GM12878 (cell line): Measurements from ENCODE around the gene ANGEL1. TPM values are rescaled to one million over a fixed set of nuclear protein-coding genes. Genes with fewer than 3 reads are reported as not detected.

Experiments
- ATAC-seq: fragments of 200-7000 bp; cut with Tn5 transposase; 3 replicates; pipeline ENCODE4 v1.9.1; 2020; ENCODE audit warnings: mild to moderate bottlenecking, moderate library complexity
- BruUV-seq: library from RNA; stranded (reverse); fragments of 400-500 nt; replicated peaks from 2 replicates; lab custom pipeline; 2021; lab: Mats Ljungman, UMichigan
- CTCF ChIA-PET: fragments of 300-600 bp; sonication (Branson Sonifier 250); formaldehyde crosslinking; extraction: SDS; loops from one replicate; lab custom pipeline; 2021; ENCODE audit warnings: inconsistent platforms; lab: Yijun Ruan, JAX
- POLR2A ChIA-PET: fragments of 350-600 bp; formaldehyde crosslinking; extraction: SDS; loops from one replicate; lab custom pipeline; 2021; ENCODE audit warnings: inconsistent platforms; lab: Charles Lee
- RAD21 ChIA-PET: fragments of 300-600 bp; sonication (Branson Sonifier 250); formaldehyde crosslinking; loops from one replicate; lab custom pipeline; 2023; ENCODE audit warnings: antibody characterized with exemption; ENCODE audit not compliant: unreplicated experiment; lab: Charles Lee
- SMC1A ChIA-PET: fragments of 300-600 bp; sonication (Branson Sonifier 250); formaldehyde crosslinking; loops from one replicate; lab custom pipeline; 2023; ENCODE audit not compliant: unreplicated experiment, uncharacterized antibody; lab: Charles Lee
- DNase-seq: peaks from one replicate; pipeline ENCODE4 v3.0.0-alpha.2; 2011; ENCODE audit warnings: low read depth, low spot score
- FAIRE-seq: peaks from 3 replicates; lab custom pipeline; 2011; peaks lifted over from hg19 to GRCh38; lab: Jason Lieb, UNC
- H2AFZ ChIP-seq: 2 replicates; pipeline ENCODE4 v1.6.0; 2011; ENCODE audit warnings: low read depth, low read length, control low read depth; ENCODE audit not compliant: control insufficient read depth
- H3K27ac ChIP-seq: 2 replicates; pipeline ENCODE4 v1.5.1; 2011; ENCODE audit warnings: control low read depth; ENCODE audit not compliant: control insufficient read depth, insufficient read depth
- H3K27me3 ChIP-seq, 2 experiments: replicated peaks in 1 of 2; 2 replicates each; pipeline versions ENCODE4 v1.6.0 to v1.6.1; 2011; ENCODE audit warnings: low read length in 1 of 2; ENCODE audit not compliant: control insufficient read depth in 2 of 2, insufficient read depth in 2 of 2
- H3K36me3 ChIP-seq, 2 experiments: 2 replicates each; pipeline ENCODE4 v1.5.1; 2011; ENCODE audit warnings: low read length in 1 of 2; ENCODE audit not compliant: control insufficient read depth in 2 of 2, insufficient read depth in 2 of 2
- H3K4me1 ChIP-seq: 2 replicates; pipeline ENCODE4 v1.6.1; 2011; ENCODE audit warnings: mild to moderate bottlenecking, low read length, moderate library complexity, mixed read lengths; ENCODE audit not compliant: control insufficient read depth, insufficient read depth
- H3K4me2 ChIP-seq: 2 replicates; pipeline ENCODE4 v1.6.0; 2011; ENCODE audit warnings: control low read depth; ENCODE audit not compliant: control insufficient read depth, insufficient read depth
- H3K4me3 ChIP-seq: fragments of 200-600 bp; sonication (generic); 2 replicates; pipeline ENCODE4 v1.5.1; 2016
- H3K79me2 ChIP-seq: 2 replicates; pipeline ENCODE4 v1.6.0; 2011; ENCODE audit warnings: low read length; ENCODE audit not compliant: control insufficient read depth, insufficient read depth
- H3K9ac ChIP-seq: 2 replicates; pipeline ENCODE4 v1.8.0; 2011; ENCODE audit warnings: low read length, control low read depth, mixed read lengths; ENCODE audit not compliant: control insufficient read depth, insufficient read depth
- H3K9me3 ChIP-seq: replicated peaks from 3 replicates; pipeline ENCODE4 v1.5.1; 2011; ENCODE audit warnings: mild to moderate bottlenecking, low read length; ENCODE audit not compliant: control insufficient read depth, insufficient read depth
- H4K20me1 ChIP-seq: 2 replicates; pipeline ENCODE4 v1.6.0; 2011; ENCODE audit not compliant: control insufficient read depth, insufficient read depth
- E2F4 ChIP-seq: IDR thresholded peaks from 2 replicates; pipeline ENCODE4 v1.6.1; 2012; ENCODE audit warnings: low read depth, low read length, improper control_type of control experiment
- EZH2 ChIP-seq: IDR thresholded peaks from 2 replicates; pipeline ENCODE4 v1.6.1; 2012; ENCODE audit warnings: low read depth, mild to moderate bottlenecking, control low read depth, inconsistent platforms, low read length, borderline replicate concordance; ENCODE audit not compliant: control insufficient read depth
- HSF1 ChIP-seq: fragments of 150-350 bp; IDR thresholded peaks from 2 replicates; pipeline ENCODE4 v1.6.1; 2014; ENCODE audit warnings: mild to moderate bottlenecking, low read depth, low read length
- IKZF2 ChIP-seq, 2 experiments: fragments of 450-650 bp; IDR thresholded peaks; 2 replicates each; pipeline ENCODE4 v1.6.1; 2017; ENCODE audit warnings: mild to moderate bottlenecking in 2 of 2, moderate library complexity in 2 of 2
- JUND ChIP-seq: IDR thresholded peaks from 2 replicates; pipeline ENCODE4 v1.6.1; 2012; ENCODE audit warnings: low read depth, mild to moderate bottlenecking, low read length, improper control_type of control experiment, moderate library complexity
- LARP7 ChIP-seq: fragments of 450-650 bp; IDR thresholded peaks from 2 replicates; pipeline ENCODE4 v1.6.1; 2017; ENCODE audit warnings: mild to moderate bottlenecking
- MEF2A ChIP-seq: IDR thresholded peaks from 2 replicates; pipeline ENCODE4 v1.6.1; 2011; ENCODE audit warnings: low read depth, mild to moderate bottlenecking, low read length, moderate library complexity; ENCODE audit not compliant: insufficient read depth
- MTA2 ChIP-seq: fragments of 450-650 bp; IDR thresholded peaks from 2 replicates; pipeline ENCODE4 v1.6.1; 2016; ENCODE audit warnings: low read depth, mild to moderate bottlenecking, moderate library complexity
- NKRF ChIP-seq: fragments of 450-650 bp; conservative IDR thresholded peaks from 2 replicates; pipeline ENCODE4 v1.6.1; 2017; ENCODE audit warnings: mild to moderate bottlenecking, moderate library complexity
- NR2C1 ChIP-seq: fragments of 450-650 bp; IDR thresholded peaks from 2 replicates; pipeline ENCODE4 v1.6.1; 2017; ENCODE audit warnings: antibody characterized with exemption, mild to moderate bottlenecking, moderate library complexity
- RB1 ChIP-seq: fragments of 450-650 bp; formaldehyde crosslinking; IDR thresholded peaks from 2 replicates; pipeline ENCODE4 v1.6.1; 2017; ENCODE audit warnings: mild to moderate bottlenecking, borderline replicate concordance
- RCOR1 ChIP-seq: conservative IDR thresholded peaks from 2 replicates; pipeline ENCODE4 v1.6.1; 2012; ENCODE audit warnings: low read depth, low read length, improper control_type of control experiment
- RELB ChIP-seq: fragments of 450-650 bp; IDR thresholded peaks from 2 replicates; pipeline ENCODE4 v1.6.1; 2017; ENCODE audit warnings: low read depth, mild to moderate bottlenecking, moderate library complexity
- STAT3 ChIP-seq: IDR thresholded peaks from 2 replicates; pipeline ENCODE4 v1.6.1; 2011; ENCODE audit warnings: low read depth, low read length, improper control_type of control experiment
- TARDBP ChIP-seq: IDR thresholded peaks from 2 replicates; pipeline ENCODE4 v1.6.1; 2016; ENCODE audit warnings: borderline replicate concordance
- ZNF274 ChIP-seq: IDR thresholded peaks from one replicate; pipeline ENCODE4 v1.8.0; 2011; ENCODE audit not compliant: insufficient read length, insufficient read depth
- WGBS: methylation state at CpG from one replicate; pipeline ENCODE4 v1.1.6; 2016; ENCODE audit warnings: low lambda C conversion rate; ENCODE audit not compliant: insufficient replicate concordance, insufficient coverage; ENCODE audit errors: missing lambda C conversion rate; 5-methylcytosine and 5-hydroxymethylcytosine counted together
- in situ Hi-C: fragments of 300-500 bp; cut with MboI; formaldehyde crosslinking; loops from 9 replicates; pipeline ENCODE4 v1.14.3; 2018; ENCODE audit warnings: mixed read lengths
- intact Hi-C: fragments of 100-400 bp; cut with micrococcal nuclease; formaldehyde crosslinking; loops from one replicate; pipeline ENCODE4 v1.14.2; 2022; ENCODE audit not compliant: unreplicated experiment
- polyA plus RNA-seq, 11 experiments: library from polyadenylated mRNA; depleted of rRNA in 4 of 11; unstranded in 6 of 11; stranded (reverse) in 5 of 11; fragments of >200 nt; fragmentation: Nextera tagmentation in 4 of 11; fragmentation: Illumina TruSeq in 1 of 11; extraction: Ambion mirVana in 4 of 11; extraction: Trizol in 1 of 11; gene quantifications; 1 replicate in 1 of 11; 2 replicates in 10 of 11; pipeline versions ENCODE4 v1.2.1 to v1.2.3, GENCODE V29; 2011 to 2016; ENCODE audit warnings: inconsistent platforms in 2 of 11, missing spikeins in 2 of 11, low read depth in 1 of 11
- total RNA-seq, 4 experiments: library from RNA; depleted of rRNA in 3 of 4; stranded (reverse); fragments of >200 nt in 3 of 4; fragmentation: Illumina TruSeq in 1 of 4; extraction: Trizol in 1 of 4; gene quantifications; 2 replicates each; pipeline versions ENCODE4 v1.2.1 to v1.2.3, GENCODE V29; 2013 to 2021
- TF ChIP-seq, protein P1 (sequence below): fragments of 450-650 bp; IDR thresholded peaks from 2 replicates; pipeline ENCODE4 v1.6.1; 2018; ENCODE audit warnings: mild to moderate bottlenecking, low read depth, moderate library complexity; ENCODE audit not compliant: partially characterized antibody

ANGEL1 gene
- total and polyA plus RNA-seq, 10 of the 15 experiments (the other 5 are each of a cell fraction or from before 2014, with no cell fraction given), result 1.7 to 29.7 (median 12.3) TPM

- WGBS, result 29% methylated on average over 1 of the region's 1 CpG
- H3K27ac ChIP-seq, result no peak overlapping the region
- TF ChIP-seq LARP7, result no peak
- TF ChIP-seq NR2C1, result no peak
- no peak for TF ChIP-seq RELB
- no peak for TF ChIP-seq MTA2
- no peak for TF ChIP-seq RB1
- TF ChIP-seq EZH2, result no peak
- no peak for TF ChIP-seq E2F4
- TF ChIP-seq ZNF274, result no peak
- TF ChIP-seq, protein P1, sequence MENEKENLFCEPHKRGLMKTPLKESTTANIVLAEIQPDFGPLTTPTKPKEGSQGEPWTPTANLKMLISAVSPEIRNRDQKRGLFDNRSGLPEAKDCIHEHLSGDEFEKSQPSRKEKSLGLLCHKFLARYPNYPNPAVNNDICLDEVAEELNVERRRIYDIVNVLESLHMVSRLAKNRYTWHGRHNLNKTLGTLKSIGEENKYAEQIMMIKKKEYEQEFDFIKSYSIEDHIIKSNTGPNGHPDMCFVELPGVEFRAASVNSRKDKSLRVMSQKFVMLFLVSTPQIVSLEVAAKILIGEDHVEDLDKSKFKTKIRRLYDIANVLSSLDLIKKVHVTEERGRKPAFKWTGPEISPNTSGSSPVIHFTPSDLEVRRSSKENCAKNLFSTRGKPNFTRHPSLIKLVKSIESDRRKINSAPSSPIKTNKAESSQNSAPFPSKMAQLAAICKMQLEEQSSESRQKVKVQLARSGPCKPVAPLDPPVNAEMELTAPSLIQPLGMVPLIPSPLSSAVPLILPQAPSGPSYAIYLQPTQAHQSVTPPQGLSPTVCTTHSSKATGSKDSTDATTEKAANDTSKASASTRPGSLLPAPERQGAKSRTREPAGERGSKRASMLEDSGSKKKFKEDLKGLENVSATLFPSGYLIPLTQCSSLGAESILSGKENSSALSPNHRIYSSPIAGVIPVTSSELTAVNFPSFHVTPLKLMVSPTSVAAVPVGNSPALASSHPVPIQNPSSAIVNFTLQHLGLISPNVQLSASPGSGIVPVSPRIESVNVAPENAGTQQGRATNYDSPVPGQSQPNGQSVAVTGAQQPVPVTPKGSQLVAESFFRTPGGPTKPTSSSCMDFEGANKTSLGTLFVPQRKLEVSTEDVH, result no peak
- no peak for TF ChIP-seq TARDBP
- no peak for TF ChIP-seq HSF1
- TF ChIP-seq JUND, result no peak
- no peak for TF ChIP-seq RCOR1
- TF ChIP-seq STAT3, result no peak
- TF ChIP-seq NKRF, result no peak
- no peak for TF ChIP-seq MEF2A
- no peak for TF ChIP-seq IKZF2 (IDR thresholded peaks at IDR 0.05)
These were observed 71.6 kb downstream of the ANGEL1 start for GRCh38 chr14:76741074-76741473.

More at GRCh38 chr14:76741074-76741473, 71.6 kb downstream of the ANGEL1 start:
- ChIA-PET SMC1A (no interaction called here), CTCF (no interaction called here), POLR2A (no interaction called here), RAD21 (no interaction called here)
- no TSS peak for BruUV-seq
- intact Hi-C loops, result no loop called here
- no peak overlapping the region for H3K4me3 ChIP-seq
- H4K20me1 ChIP-seq, result no peaks in the 10 kb centered on the region
- no peak overlapping the region for H2AFZ ChIP-seq
- in situ Hi-C loops, result no loop called here
- no peak for ATAC-seq
- no peak overlapping the region for H3K4me2 ChIP-seq
- no peak for FAIRE-seq
- H3K36me3 ChIP-seq, result no peaks in the 10 kb centered on the region
- no peak overlapping the region for H3K9ac ChIP-seq
- H3K79me2 ChIP-seq, result no peaks in the 10 kb centered on the region
- H3K4me1 ChIP-seq, result no peaks in the 10 kb centered on the region
- H3K9me3 ChIP-seq, result no peaks in the 10 kb centered on the region; the same call in 1 of the 3 replicates
- DNase-seq, result no peak
- no peaks in the 10 kb centered on the region for H3K27me3 ChIP-seq
